Skin of body (tissue), 2 donors: ENCODE results near the gene ADCY1. TPM values are rescaled to one million over a fixed set of nuclear protein-coding genes. Genes with fewer than 3 reads are reported as not detected.
"Not testable (repeated sequence)": the region's sequence is repeated elsewhere in the genome, so short reads cannot be mapped to it uniquely, and the experiment has no call there.

ENCODE experiments used
- DNase-seq: peaks from one replicate; lab custom pipeline; 2025; lab: John Stamatoyannopoulos, UW
- total RNA-seq: library from RNA; depleted of rRNA; stranded (reverse); fragments of >200 nt; gene quantifications from one replicate; pipeline ENCODE4 v1.2.3, GENCODE V29; 2014

ADCY1 gene
- total RNA-seq, 1 donor from 2014 or later: 5.7 TPM

DNA sequence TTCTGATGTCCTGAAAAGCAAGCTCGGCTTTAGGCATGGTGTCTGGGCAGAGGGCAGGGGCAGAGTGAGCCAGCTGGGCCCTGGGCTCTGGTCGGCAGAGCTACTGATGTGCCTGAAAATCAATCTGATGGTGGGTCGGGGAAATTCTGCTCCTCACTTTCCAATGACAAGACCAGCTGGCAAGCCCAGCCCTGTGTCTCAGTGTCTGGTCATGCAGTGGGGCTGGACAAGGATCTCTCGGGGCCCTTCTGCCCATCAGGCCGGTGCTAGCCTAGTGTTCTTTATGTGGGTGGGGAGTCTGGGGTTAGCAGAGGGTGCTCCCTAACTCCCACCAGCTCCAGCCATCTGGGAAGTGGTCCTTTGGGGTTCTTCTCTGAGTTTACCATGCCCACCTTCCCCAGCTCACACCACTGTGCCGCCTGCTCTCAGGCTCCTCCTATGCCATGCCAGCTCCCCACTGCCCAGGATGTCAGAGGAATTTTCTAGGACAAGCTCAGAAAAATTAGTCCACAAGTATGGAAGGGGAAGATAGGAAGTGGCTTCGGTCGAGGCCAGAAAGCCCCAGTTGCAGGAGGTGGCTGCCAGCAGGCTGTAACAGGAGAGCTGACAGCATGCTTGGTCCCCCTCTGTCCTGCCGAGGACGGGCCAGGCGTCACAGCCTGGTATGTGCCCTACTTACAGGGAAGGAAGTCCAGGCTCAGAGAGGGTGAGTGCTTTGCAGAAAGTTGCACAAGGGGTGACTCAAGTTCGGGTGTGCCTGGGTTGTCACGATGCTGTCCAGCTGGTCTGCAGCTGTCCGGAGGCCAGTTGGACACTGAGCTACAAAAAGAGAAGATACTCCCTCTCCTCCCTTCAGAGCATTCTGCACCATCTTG is 135.2 kb downstream of the ADCY1 start:
- no peak for DNase-seq

DNA sequence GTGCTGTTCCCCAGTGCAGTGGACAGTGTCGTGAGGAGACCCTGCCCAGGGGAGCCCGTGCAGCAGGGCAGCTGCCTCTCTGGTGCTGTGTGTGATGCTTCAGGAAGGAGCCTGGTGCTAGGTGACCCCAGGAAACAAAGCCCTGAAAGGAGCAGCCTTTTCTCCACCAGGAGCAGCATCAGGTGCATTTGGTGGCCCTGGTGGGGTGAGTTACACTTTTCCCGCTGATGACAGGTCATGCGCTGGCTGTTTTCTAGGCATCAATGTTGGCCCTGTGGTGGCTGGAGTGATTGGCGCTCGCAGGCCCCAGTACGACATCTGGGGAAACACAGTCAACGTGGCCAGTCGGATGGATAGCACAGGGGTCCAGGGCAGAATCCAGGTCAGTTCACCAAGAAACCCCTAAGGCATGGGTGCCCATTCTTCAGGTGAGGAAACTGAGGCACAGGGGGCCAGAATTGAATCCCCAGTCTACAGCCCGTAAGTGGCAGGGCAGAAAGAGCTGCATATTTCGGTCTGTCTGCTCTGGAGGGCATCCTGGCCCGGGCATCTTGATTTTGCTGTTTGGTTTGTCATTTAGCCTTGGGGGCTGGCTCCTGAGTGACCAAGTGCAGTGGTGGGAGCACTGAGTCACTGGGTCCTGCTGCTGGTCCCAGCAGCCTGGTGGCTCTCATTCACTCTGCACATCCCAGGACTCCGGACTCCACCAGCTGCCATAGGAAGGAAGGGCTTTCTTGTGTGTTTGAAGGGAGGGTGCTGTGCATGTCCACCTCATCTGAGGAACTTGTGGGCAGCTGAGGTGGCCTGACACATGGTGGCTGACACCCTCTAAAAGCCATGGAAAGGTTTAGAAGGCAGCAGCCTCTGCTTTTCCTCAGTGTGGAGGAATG is 136.3 kb downstream of the ADCY1 start:
- DNase-seq: no peak

GRCh38 chr7:45711161-45711490 is 137.0 kb downstream of the ADCY1 start:
- no peak for DNase-seq

- no peak for DNase-seq
Observed at GRCh38 chr7:45712057-45712689, 138.0 kb downstream of the ADCY1 start.

DNA sequence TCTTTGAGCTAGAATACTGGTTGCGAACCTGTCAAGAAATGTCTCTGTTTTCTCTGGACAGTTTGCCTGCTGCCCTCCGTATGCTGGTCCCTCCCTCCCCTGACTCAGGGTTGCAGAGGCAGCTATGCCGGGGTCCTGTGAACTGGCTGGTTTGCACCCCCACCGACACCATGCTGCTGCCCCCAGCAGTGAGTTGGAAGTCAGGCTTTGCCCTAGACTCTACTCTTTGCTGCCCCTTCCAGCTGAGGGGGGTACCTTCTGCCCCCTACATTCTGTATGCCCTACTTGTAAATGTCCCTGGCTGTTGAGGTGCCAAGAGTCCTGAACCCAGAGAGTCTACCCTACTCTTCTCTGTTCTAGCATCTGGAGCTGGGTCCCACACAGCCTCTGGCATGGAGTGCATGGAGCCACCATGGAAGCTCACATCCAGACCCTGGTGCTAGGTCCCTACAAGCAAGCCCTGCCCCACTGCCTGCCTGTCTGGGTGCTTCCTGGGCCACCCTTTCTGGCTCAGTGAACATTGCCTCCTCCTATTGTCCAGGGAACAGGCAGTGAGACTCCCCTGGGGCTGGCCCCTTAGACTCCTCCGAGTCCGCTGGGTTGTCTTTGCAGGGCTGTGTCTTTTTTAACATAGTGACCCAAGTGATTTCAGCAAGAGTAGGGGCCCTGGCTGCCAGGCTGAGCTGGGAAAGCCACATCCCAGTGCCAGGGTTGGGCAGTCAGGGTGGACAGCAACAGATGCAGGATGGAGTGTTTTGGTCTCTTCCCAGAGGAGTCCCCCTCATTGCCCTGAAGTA is 138.9 kb downstream of the ADCY1 start:
- DNase-seq: no peak

DNA sequence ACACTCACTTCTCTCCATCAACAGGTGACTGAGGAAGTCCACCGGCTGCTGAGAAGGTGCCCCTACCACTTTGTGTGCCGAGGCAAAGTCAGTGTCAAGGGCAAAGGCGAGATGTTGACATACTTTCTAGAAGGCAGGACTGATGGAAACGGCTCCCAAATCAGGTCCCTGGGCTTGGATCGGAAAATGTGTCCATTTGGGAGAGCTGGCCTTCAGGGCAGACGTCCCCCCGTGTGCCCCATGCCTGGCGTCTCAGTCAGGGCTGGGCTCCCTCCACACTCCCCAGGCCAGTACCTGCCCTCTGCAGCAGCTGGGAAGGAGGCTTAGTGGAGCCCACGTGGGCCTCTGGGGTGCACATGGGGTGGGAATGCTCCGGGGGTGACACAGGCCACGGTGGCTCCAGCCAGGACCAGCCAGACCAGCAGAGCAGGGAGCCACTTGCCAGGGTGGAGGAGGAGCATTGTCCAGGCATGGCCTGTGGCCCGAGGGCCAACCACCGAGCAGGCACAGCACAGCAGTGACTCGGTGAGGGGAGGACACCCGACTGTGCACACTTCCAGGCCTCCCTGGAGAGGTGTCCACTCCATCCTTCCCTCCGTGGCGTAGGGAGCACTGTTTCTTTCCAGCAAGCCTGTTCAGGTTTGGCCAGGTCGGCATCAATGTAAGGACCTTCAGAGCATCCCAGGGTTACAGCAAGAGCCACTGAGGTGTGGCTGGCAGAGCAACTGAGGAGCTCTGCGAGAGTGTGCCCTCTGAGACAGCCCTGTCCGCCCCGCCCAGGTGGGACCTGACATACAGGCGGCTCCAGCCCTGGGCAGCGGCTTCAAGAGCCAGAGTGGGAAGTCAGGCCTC is 139.7 kb downstream of the ADCY1 start:
- no peak for DNase-seq

- no peak for DNase-seq
Observed at GRCh38 chr7:45714521-45714820, 140.3 kb downstream of the ADCY1 start.

- DNase-seq: no peak
Observed at GRCh38 chr7:45715471-45716352, 141.5 kb downstream of the ADCY1 start.

GRCh38 chr7:45716380-45717203 is 142.4 kb downstream of the ADCY1 start:
- DNase-seq: no peak

DNA sequence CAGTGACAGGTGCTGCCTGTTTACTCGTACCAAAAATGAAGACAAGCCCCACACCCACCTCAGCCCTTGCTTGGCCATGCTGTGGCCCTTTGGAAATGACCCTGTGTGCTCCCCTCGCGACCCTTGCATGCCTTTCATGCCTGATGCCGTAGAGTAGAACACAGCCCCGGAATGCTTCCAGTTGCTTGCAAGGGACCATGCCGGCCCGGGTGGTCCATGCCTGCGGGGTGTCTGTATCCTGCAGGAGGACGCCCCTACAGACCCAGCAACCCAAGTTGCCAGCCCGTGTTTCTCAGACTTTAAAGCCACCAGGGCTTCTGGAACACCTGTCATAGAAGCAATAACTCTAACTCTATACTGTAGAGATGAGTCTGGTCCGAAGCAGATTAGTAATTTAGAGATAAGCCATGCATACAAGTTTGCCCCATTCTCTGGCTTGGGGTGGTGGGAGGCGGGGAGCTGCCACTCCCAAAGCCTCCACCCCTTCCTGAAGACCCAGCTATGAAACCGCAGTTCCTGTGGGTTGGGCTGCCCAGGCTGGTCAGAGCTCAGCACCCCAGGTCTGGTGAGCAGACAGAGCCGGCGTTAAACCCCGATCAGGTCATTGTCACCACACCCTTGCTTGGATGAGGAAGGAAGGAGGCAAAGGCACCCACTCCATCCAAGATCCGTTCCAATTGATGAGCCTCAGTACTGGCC is 143.5 kb downstream of the ADCY1 start:
- no peak for DNase-seq

DNA sequence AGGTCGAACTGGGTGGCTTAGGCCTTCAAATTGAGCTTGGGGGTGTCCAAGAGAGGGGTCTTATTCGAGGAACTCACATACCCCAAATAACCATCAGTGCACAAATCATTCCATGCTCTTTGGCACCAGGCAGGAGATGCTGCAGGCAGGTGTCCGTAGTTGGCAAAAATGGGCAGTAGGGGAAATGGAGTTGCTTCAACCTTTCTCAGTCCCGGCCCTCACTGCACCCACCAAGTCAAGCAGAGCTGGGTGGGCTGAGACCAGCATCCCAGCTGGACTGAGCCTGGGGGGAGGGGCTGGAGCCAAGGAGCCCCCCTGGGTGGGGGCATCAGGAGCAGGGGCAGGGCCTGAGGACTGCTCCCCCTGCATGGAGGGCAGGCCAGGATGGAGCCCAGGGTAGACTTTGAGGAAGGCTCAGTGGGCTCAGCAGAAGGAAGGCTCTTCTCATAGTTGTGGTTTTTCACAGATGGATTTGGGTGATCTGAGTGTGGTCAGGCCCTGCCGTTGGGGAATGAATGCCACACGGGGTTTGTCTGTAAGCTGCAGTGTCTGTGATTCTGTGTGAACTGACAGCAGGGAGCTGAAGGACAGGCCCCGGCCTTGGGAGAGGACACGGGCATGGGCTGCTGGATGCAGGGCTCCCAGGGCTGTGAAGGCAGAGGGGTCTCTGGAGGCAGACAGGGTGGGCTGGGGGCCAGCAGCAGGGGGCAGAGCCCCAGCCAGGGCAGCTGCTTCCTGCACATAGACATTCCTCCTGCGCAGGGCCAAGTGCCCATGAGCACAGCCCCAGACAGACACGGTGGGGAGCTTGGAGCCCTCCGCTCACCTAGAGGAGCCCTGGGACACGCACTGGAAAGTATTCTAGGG is 144.5 kb downstream of the ADCY1 start:
- DNase-seq: no peak

GRCh38 chr7:45720989-45721388 is 146.8 kb downstream of the ADCY1 start:
- no peak for DNase-seq

GRCh38 chr7:45721686-45722598 is 147.8 kb downstream of the ADCY1 start:
- no peak for DNase-seq

GRCh38 chr7:45725231-45725630 is 151.1 kb downstream of the ADCY1 start:
- not testable (repeated sequence) for DNase-seq

- no peak for DNase-seq
Observed at GRCh38 chr7:45726883-45727282, 152.7 kb downstream of the ADCY1 start.
